Transverse colon (tissue), 4 donors: ENCODE measurements around the gene C11orf91. TPM values are rescaled to one million over a fixed set of nuclear protein-coding genes. Genes with fewer than 3 reads are reported as not detected.
"Not testable (repeated sequence)": the region's sequence is repeated elsewhere in the genome, so short reads cannot be mapped to it uniquely, and the experiment has no call there.

Experiments used
- DNase-seq: peaks from one replicate; pipeline ENCODE4 v3.0.0-alpha.2; 2019
- H3K27ac ChIP-seq, 4 donors: fragments of 200-600 bp; sonication (generic); 2 replicates each; pipeline ENCODE4 v1.5.1; 2016 to 2018; ENCODE audit warnings: inconsistent platforms in 4 of 4
- H3K27me3 ChIP-seq: fragments of 200-600 bp; sonication (generic); 2 replicates; pipeline ENCODE4 v1.5.1; 2017; ENCODE audit warnings: inconsistent platforms
- H3K36me3 ChIP-seq, 4 donors: fragments of 200-600 bp; sonication (generic); 2 replicates each; pipeline ENCODE4 v1.5.1; 2017 to 2019; ENCODE audit warnings: inconsistent platforms in 4 of 4
- H3K4me1 ChIP-seq, 4 donors: fragments of 200-600 bp; sonication (generic); 2 replicates each; pipeline ENCODE4 v1.5.1; 2017 to 2020; ENCODE audit warnings: inconsistent platforms in 4 of 4
- H3K4me3 ChIP-seq, 4 donors: fragments of 200-600 bp; sonication (generic); 1 replicate in 1 of 4; 2 replicates in 3 of 4; pipeline versions ENCODE4 v1.5.1 to v1.6.1; 2017 to 2019; ENCODE audit warnings: inconsistent platforms in 4 of 4
- H3K9me3 ChIP-seq, 2 donors: fragments of 200-600 bp; sonication (generic); 2 replicates each; pipeline ENCODE4 v1.5.1; 2017 to 2019; ENCODE audit warnings: inconsistent platforms in 2 of 2
- EP300 ChIP-seq: sonication (generic); formaldehyde crosslinking; IDR thresholded peaks from one replicate; pipeline ENCODE4 v1.6.1; 2017; ENCODE audit warnings: antibody characterized with exemption, low read depth
- POLR2A ChIP-seq: fragments of 450-650 bp; IDR thresholded peaks from one replicate; pipeline ENCODE4 v1.6.1; 2016; ENCODE audit warnings: antibody characterized with exemption, mild to moderate bottlenecking, moderate library complexity
- POLR2AphosphoS5 ChIP-seq, 3 donors: sonication (generic); formaldehyde crosslinking; IDR thresholded peaks; one replicate each; pipeline ENCODE4 v1.6.1; 2016; ENCODE audit warnings: antibody characterized with exemption in 3 of 3
- WGBS, 2 donors: methylation state at CpG; one replicate each; pipeline ENCODE4 v1.1.5; 2018; ENCODE audit warnings: low coverage in 1 of 2; 5-methylcytosine and 5-hydroxymethylcytosine counted together
- in situ Hi-C, 4 donors: fragments of 200-750 bp; cut with MboI; loops; one replicate each; pipeline versions ENCODE4 v1.15.0 to v1.15.1; 2017; ENCODE audit warnings: low sequenced_read_pairs in 3 of 4, low pct_ligation_motif_present in 1 of 4, low pct_unique_long_range_greater_than_20kb in 1 of 4
- intact Hi-C: fragments of 100-400 bp; cut with DNase I; formaldehyde crosslinking; loops from one replicate; pipeline ENCODE4 v1.15.1; 2023; ENCODE audit warnings: low total_unique reads
- total RNA-seq, 4 donors: library from RNA; depleted of rRNA; stranded (reverse); fragments of >200 nt; gene quantifications; one replicate each; pipeline ENCODE4 v1.1.0, GENCODE V29; 2016
- TF ChIP-seq, protein P1 (sequence below), 5 experiments: fragments of 200-600 bp in 3 of 5; fragments of 450-650 bp in 2 of 5; sonication (generic) in 3 of 5; IDR thresholded peaks; 1 replicate in 2 of 5; 2 replicates in 3 of 5; pipeline ENCODE4 v1.5.1; 2016 to 2017; ENCODE audit warnings: antibody characterized with exemption in 5 of 5, inconsistent platforms in 3 of 5, mild to moderate bottlenecking in 2 of 5, moderate library complexity in 1 of 5

Gene C11orf91
- total RNA-seq, 4 donors from 2014 or later = not detected

DNA sequence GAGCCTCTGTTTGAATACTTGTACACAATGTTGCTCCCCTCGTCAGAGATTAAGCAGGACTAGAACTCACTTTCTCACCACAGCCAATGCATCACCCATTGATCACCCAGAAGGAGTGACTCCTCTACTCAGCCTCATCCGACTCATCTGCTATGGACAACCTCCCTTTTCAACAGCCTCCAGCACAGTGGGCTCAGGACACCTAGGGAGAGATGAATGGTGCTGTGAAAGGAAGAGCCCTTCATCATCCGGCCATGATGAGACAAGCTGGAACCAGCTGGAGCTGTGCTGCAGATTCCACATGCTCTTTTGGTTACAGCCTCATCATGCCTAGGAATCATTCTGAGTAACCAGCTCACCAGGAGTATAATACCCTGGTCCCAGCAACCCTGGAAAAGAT, 15.5 kb downstream of the C11orf91 start:
- Histone ChIP-seq H3K9me3 (peaks cover 0 to 3% of the 10 kb centered on the region in 2 donors), H3K4me3 (no peak overlapping the region), H3K27ac (no peak overlapping the region), H3K4me1 (peaks cover 0 to 9% (median 1%) of the 10 kb centered on the region in 4 donors), H3K36me3 (no peaks in the 10 kb centered on the region), H3K27me3 (peaks cover 14% of the 10 kb centered on the region)
- 72% methylated on average over 3 of the region's 3 CpGs; no CpG with 5 or more reads in 1 of the 2 donors for WGBS, 2 donors
- intact Hi-C loops = no loop called here
- no peak for TF ChIP-seq EP300
- no peak for TF ChIP-seq POLR2AphosphoS5 (IDR thresholded peaks at IDR 0.05)
- TF ChIP-seq POLR2A = no peak
- TF ChIP-seq, protein P1, sequence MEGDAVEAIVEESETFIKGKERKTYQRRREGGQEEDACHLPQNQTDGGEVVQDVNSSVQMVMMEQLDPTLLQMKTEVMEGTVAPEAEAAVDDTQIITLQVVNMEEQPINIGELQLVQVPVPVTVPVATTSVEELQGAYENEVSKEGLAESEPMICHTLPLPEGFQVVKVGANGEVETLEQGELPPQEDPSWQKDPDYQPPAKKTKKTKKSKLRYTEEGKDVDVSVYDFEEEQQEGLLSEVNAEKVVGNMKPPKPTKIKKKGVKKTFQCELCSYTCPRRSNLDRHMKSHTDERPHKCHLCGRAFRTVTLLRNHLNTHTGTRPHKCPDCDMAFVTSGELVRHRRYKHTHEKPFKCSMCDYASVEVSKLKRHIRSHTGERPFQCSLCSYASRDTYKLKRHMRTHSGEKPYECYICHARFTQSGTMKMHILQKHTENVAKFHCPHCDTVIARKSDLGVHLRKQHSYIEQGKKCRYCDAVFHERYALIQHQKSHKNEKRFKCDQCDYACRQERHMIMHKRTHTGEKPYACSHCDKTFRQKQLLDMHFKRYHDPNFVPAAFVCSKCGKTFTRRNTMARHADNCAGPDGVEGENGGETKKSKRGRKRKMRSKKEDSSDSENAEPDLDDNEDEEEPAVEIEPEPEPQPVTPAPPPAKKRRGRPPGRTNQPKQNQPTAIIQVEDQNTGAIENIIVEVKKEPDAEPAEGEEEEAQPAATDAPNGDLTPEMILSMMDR (IDR thresholded peaks at IDR 0.05) = no peak
- in situ Hi-C loops = loop anchor here (10.0 to 25.0 kb wide), 2 partner anchors 320 to 323 kb away; no protein-coding TSS in a partner anchor
- no peak for DNase-seq

DNA sequence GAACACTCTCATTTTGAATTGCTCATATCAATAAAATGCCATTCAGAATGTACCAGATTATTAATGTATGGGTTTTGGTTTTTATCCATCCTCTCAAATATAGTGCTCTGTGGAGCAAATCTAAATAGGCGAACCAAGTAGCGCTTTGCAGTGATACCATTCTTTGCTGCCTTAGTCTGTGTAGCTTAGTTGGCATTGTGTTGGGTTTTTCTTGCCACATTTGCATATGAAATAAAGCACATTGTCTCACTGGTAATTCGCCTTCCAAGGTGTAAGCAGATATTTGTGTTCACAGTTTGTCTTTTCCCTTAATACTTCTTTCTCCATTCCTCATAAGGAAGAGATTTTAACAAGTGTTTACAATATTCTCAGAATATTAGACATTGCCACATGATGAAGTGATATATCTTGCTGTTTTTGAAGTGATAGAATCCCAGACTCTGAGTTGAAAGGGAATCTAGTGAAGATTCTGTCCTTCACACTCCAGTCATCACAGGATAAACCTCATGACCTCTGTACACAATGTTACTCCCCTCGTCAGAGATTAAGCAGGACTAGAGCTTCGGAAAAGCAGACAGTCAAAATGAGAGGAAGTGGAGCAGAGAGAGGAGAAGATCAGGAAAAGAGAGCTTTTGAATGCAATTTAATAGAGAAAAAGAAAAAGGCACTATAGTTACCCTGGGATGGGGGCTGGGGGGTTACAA, 16.5 kb downstream of the C11orf91 start:
- DNase-seq = no peak
- Histone ChIP-seq H3K4me3 (no peak overlapping the region), H3K9me3 (peaks cover 0 to 3% of the 10 kb centered on the region in 2 donors), H3K27ac (no peak overlapping the region), H3K36me3 (no peaks in the 10 kb centered on the region), H3K27me3 (peaks cover 18% of the 10 kb centered on the region), H3K4me1 (no peaks in the 10 kb centered on the region)
- intact Hi-C loops = no loop called here
- in situ Hi-C loops = loop anchor here (10.0 to 25.0 kb wide), 2 partner anchors 319 to 322 kb away; no protein-coding TSS in a partner anchor
- WGBS, 2 donors = 73 to 75% methylated on average over 4 to 5 of the region's 5 CpGs
- no peak for TF ChIP-seq POLR2A
- TF ChIP-seq, protein P1 (IDR thresholded peaks at IDR 0.05) = no peak

DNA sequence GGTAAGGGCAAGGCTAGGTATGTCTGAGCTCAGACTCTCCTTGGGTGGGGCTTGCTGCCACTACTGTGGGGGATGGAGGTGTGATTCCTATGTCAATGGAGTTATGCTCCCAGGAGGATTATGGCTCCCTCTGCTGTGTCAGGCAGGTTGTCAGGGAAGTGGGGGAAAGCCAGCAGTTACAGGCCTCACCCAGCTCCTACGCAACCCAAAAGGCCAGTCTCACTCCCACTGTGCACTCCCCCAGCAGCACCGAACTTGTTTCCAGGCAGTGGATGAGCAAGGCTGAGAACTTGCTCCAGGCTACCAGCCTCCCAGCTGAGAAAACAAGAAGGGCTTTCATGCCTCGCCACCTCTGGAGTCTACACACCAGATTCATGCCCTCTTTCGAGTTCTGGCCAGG, 18.2 kb downstream of the C11orf91 start:
- no peak for DNase-seq
- intact Hi-C loops = no loop called here
- H3K27ac ChIP-seq = no peak overlapping the region
- H3K9me3 ChIP-seq = peaks cover 0 to 3% of the 10 kb centered on the region in 2 donors
- H3K4me3 ChIP-seq = no peak overlapping the region
- H3K27me3 ChIP-seq = peaks cover 18% of the 10 kb centered on the region
- H3K4me1 ChIP-seq = no peaks in the 10 kb centered on the region
- TF ChIP-seq POLR2A (no peak), POLR2AphosphoS5 (IDR thresholded peaks at IDR 0.05) (no peak), EP300 (no peak)
- TF ChIP-seq, protein P1 (IDR thresholded peaks at IDR 0.05) = no peak
- WGBS, 2 donors = 73 to 87% methylated on average over 3 to 4 of the region's 4 CpGs
- in situ Hi-C loops = loop anchor here (10.0 to 25.0 kb wide), 2 partner anchors 318 to 320 kb away; no protein-coding TSS in a partner anchor
- H3K36me3 ChIP-seq = no peaks in the 10 kb centered on the region

DNA sequence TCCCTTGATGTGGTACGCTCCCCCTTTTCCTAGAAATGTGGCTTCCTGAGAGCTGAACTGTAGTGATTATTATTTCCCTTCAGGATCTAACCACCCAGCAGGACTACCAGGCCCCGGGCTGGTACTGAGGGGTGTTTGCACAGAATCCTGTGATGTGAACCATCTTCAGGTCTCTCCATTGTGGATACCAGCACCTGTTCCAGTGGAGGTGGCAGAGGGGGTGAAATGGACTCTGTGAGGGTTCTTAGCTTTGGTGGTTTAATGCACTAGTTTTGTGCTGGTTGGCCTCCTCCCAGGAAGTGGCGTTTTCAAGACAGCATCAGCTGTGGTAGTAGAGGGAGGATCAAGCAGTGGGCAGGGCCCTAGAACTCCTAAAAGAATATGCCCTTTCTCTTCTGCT, 18.6 kb downstream of the C11orf91 start:
- no peak overlapping the region for H3K4me3 ChIP-seq
- TF ChIP-seq EP300 (no peak), POLR2AphosphoS5 (IDR thresholded peaks at IDR 0.05) (no peak)
- TF ChIP-seq, protein P1 (IDR thresholded peaks at IDR 0.05) = no peak
- in situ Hi-C loops (loop anchor here (10.0 to 25.0 kb wide), 2 partner anchors 317 to 320 kb away; no protein-coding TSS in a partner anchor), intact Hi-C loops (no loop called here)
- no peak overlapping the region for H3K27ac ChIP-seq
- peaks cover 18% of the 10 kb centered on the region for H3K27me3 ChIP-seq
- no peaks in the 10 kb centered on the region for H3K9me3 ChIP-seq
- 79 to 80% methylated on average over 1 to 3 of the region's 3 CpGs for WGBS, 2 donors
- no peaks in the 10 kb centered on the region for H3K36me3 ChIP-seq
- H3K4me1 ChIP-seq = no peaks in the 10 kb centered on the region
- DNase-seq = no peak

DNA sequence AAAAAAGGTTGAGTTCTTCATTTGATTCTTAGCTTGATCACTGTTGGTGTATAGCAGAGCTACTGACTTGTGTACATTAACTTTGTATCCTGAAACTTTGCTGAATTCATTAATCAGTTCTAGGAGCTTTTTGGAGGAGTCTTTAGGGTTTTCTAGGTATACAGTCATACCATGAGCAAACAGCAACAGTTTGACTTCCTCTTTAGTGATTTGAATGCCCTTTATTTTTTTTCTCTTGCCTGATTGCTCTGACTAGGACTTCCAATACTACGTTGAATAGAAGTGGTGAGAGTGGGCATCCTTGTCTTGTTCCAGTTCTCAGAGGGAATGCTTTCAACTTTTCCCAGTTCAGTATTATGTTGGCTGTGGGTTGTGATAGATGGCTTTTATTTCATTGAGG, 22.0 kb downstream of the C11orf91 start:
- WGBS, 2 donors = 69 to 88% methylated on average over 1 of the region's 1 CpG
- in situ Hi-C loops = loop anchor here in 1 of 4 donors (25.0 kb wide), 1 partner anchor 316 kb away; no protein-coding TSS in a partner anchor
- not testable (repeated sequence) for H3K9me3 ChIP-seq

More for the DNA sequence above, 22.0 kb downstream of the C11orf91 start:
- DNase-seq, H3K4me3 ChIP-seq, H3K4me1 ChIP-seq, H3K27ac ChIP-seq, intact Hi-C loops, H3K36me3 ChIP-seq: not testable (repeated sequence)
- peaks cover 18% of the 10 kb centered on the region for H3K27me3 ChIP-seq
